Fibroblast of the conjunctiva (primary cell): ENCODE data around the gene TMIE.

Experiments used
- DNase-seq: peaks from one replicate; pipeline ENCODE4 v3.0.0-alpha.2; 2010; ENCODE audit warnings: low read depth

TMIE gene, protein sequence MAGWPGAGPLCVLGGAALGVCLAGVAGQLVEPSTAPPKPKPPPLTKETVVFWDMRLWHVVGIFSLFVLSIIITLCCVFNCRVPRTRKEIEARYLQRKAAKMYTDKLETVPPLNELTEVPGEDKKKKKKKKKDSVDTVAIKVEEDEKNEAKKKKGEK

GRCh38 chr3:46701181-46701939, at the start of gene TMIE:
Gene TMIE, plus strand, starts transcription at chr3:46701392. Its CDS starts 96 bp downstream, at chr3:46701488.
- DNase-seq: no peak

DNA sequence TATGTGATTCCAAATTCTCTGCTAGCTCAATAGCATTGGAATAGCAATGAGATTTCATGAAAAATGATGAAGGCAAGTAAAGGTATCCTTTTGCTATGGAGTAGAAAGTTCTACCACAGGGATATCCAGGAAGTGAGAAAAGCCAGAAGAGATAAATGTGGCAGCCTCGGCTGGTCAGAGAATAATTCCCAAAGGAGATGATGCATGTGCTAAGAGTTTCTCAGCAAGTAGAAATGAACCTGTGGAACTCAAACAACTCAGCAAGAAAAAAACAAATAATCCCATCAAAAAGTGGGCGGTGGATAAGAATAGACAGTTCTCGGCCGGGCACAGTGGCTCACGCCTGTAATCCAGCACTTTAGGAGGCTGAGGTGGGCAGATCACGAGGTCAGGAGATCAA, 45.9 kb upstream of the TMIE start:
- DNase-seq: no peak

- DNase-seq: no peak
Measured at GRCh38 chr3:46656778-46657556, 44.2 kb upstream of the TMIE start.

- no peak for DNase-seq
Measured at GRCh38 chr3:46659285-46659684, 41.9 kb upstream of the TMIE start.

- no peak for DNase-seq
Measured at GRCh38 chr3:46660003-46660402, 41.2 kb upstream of the TMIE start.

DNA sequence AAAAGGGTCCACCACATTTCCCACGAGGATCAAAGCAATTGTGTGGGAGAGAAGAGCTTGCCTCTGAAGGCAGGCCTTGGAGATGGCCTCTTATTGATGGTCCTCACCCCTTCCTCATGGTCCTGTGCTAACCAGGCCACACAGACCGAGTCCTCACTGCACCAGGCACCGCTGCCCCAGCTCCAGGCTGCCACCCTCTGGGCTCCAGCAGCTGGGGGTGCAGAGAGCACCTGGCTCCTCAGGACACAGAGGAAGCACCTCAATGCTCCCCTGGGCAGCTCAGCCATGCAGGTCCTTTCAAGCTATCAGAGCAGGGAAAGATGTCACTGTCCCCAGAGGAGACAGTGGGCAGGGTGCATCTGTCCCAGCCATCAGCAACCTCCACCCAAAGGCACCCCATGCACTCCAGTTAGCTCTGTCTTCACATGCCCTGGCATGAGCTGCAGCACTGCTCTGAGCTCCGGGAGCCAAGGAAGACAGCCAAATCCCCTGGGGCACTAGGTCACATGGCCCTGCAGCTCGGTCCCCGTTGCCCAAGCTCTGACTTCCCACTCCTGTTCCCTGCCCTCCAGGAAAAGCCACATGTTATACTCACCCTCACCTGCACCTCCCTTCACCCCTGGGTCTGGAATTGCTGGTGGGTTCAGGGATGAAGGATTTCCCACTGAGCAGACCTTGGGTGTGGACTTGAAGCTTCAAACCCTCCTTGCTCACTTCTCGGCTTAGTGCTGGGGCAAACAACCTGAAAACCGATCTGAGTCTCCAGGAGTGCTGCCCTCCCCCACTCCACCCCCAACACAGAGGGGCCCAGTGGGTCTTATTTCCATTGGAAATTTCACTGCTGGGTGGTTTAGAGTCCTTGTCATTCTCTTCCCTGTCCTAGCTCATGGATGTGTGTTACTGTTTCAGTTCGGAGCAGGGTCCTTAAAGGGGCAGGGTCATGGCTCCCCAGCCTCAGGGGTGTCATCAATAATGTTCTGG, 40.4 kb upstream of the TMIE start:
- DNase-seq: no peak

DNA sequence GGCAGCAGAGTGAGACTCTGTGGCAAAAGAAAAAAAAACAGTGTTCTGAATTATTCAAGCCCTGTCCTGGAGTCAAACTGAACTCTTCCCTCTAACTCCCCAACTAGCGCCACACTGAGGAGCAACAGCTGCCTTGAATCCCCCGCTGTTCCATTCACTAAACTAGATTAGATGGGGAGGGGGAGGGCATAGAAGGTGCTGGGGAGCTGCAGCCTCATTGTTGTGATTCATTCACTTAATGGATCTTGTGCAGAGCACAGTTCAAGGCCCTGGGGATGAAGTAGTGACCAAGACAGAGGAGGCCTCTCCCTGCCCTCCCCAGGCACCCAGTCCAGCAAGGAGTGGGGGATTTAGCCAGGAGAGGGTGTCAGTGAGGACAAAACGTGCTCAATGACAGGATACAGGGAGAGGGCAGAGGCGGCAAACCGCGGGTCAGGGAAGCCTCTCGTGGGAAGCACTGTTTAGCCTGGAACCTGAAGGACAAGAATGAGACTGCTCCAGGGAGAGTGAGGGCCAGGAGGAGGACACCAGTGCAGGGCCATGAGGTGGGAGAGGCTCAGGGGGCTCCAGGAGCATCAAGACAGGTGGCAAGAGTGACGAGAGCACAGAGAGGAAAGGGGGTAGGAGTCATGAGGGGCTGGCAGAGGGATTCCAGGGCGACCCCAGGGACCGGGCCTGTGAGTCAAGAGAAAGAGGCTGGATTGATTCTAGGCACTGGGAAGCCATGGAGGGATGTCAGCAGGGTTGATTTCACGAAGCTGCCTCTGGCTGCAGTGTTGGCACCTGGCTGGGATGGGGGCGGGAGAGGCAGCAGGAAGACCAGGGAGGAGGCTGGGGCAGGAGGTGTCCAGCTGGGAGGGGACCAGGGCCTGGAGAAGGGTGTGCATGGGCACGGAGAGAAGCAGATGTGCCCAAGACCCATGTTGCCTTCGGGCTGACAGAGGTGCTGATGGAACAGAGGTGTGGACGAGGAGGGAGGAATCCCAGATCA, 39.1 kb upstream of the TMIE start:
- no peak for DNase-seq

DNA sequence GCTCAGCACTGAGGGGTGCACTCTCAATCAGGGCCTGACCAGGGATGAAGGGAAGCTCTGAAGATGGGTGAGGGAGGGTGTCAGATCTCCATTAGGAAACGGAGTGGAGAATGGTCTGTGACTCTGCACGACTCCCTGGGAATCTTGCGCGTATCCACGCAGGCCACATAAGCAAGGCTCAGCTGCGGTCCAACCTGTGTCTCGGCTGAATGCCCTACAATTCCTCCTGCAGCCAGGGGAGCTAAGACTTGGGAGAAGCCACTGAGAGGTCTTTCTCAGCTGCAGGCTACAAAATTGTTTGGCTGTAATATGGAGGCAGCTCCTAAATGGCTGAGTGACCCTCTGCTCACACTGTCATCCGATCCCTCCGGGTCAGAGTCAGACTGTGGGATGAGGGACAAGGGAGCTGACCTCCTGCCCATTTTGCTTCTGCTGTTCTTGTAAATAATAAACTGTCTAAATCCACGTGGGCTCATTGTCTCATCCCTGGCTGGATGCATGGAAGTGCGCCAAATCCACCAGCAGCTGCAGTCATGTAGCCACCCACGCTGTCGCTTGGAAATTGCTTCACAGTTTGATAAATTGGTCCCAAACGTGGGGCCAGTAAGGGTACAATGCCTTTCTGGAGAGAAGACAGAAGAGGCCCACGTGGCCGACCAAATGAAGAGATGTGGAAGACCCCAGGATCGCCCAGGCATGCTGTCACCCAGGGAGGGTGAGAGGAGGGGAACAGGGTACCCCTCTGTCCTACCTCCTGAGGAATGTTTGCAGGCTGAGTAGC, 38.2 kb upstream of the TMIE start:
- no peak for DNase-seq

DNA sequence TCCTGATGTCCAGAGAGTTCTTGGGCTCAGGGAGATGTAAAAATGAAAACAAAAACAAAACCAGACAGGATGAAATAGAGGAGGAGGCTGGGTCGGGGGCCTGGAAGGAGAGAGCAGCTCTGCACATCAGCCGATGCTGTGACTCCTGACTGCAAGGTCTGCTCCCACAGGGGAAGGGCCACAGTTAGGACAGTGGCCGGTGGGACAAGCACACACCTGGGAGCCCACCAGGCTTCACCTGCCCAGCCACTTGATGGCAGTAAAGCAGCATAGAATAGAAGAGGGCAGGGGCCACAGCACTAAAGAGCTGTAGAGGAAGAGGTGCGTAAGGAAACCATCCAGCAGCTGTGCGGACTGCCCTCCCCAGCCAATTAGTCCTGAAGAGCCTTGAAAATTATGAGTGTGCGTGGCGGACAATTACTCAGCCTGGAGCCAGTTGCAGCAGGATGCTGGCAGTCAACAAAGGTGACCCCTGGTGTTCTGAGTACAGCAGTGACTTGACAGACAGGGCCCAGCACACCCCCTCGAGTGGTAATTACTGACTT, 37.5 kb upstream of the TMIE start:
- DNase-seq: no peak

- DNase-seq: no peak
Measured at GRCh38 chr3:46664188-46664970, 36.8 kb upstream of the TMIE start.

DNA sequence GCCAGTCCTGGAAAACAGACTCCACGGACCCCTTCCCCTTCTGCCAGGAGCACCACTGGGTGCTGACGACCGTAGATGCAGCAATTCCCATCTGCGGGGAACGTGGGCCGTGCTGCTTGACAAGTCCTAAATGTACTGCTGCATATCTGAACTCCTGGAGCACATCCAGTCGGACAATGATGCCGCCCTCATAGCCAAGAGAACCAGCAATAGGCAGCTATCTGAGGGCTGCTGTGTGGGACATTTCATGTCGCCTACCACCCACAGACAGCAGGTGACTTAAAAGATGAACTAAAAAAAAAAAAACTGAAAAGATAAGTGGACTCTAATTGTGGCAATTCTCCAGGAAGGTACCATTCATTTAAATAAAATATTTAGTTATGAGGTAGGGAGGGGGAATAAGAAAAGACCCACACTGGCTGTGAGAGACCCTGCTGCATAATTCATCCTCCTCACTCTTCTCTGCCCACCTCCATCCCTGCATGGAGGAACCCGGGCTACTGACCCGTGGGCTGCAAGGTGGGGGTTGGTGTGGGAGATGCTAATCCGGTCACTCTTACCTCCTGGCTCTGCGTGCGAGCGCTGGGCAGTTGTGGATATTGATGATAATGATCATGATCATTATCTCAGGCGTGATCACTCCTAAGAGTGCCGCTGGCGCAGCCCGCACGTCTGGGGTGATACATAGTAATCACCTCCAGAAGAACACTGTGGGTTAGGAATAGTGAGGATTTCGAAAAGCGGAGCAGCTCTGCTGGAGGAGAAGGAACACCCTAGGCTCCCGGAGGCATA, 36.0 kb upstream of the TMIE start:
- DNase-seq: no peak

DNA sequence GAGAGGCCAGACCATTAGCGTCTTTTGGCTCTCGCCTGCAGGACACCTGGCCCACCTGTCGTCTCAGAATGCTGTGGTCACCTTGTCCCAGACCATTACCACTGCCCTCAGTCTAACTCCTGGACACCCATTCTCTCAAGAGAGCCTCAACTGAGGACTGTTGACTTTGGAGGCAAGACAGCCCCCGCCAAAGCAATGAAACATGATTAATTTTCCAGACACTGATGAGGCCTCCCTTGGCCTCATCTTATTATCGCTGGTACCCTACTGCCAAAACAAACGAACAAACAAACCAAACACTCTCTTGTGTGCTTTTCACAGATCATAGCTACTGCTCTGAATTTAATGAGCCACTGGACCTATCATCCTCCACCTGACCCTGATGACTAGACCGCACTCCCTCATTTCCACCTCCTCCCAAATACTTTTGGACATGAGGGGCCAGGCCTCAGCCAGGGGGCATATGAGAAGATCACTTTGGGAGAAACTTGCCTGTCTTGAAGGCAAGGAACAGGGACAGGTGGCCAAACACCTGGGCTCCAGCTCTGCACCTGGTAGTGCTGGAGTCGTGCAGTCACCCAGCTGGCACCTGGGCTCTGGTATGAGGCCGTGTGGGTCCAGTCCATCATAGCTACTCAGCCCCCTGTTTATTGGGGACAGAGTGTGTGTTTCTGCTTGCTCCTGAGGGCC, 35.3 kb upstream of the TMIE start:
- DNase-seq: no peak

GRCh38 chr3:46666453-46666845, 34.7 kb upstream of the TMIE start:
- DNase-seq: no peak

DNA sequence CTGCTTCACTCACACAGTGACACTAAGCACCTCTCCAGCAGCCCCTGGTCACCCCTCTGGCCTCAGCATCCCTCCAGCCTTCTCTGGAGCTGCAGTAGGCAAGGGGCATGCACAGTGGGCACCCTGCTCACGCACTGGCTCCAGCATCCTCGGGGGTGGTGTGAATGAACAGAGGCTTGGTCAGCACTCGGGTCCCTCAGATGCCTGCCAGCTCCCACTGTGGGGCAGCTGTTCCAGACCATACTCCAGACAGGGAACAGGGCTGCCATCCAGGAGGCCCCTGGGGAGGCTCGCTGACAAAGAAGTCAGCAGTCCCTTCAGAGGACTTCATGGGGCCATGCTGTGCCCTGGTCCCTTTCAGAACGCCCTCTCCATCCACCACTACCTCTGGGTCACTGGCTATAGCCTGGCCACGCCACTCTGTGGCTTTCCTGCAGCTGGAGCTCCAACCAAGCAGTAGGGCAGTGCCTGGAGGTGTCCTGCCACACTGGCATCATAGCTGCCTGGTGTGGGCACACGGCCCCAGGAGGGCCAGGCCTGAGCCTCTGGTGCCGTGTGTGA, 34.1 kb upstream of the TMIE start:
- no peak for DNase-seq

GRCh38 chr3:46667657-46668056, 33.5 kb upstream of the TMIE start:
- DNase-seq: no peak

- no peak for DNase-seq
Measured at GRCh38 chr3:46668116-46668515, 33.1 kb upstream of the TMIE start.

GRCh38 chr3:46668591-46668990, 32.6 kb upstream of the TMIE start:
- no peak for DNase-seq
